Measurements from ENCODE around the gene ELL. TPM values are rescaled to one million over a fixed set of nuclear protein-coding genes. Genes with fewer than 3 reads are reported as not detected.

Gene ELL
- polyA plus RNA-seq, 1 experiment: 2.7 TPM

GRCh38 chr19:18449552-18449951 is 72.3 kb downstream of the ELL start:
- Histone ChIP-seq H3K9me3 (ENCODE audit: control insufficient read depth, insufficient read depth, low read length) (no peaks in the 10 kb centered on the region), H3K4me3 (ENCODE audit: low read depth, low read length) (no peak overlapping the region), H3K27ac (ENCODE audit: low read depth, low read length) (no peak overlapping the region), H3K27me3 (ENCODE audit: control insufficient read depth, insufficient read depth, low read length) (no peaks in the 10 kb centered on the region)
- no peak for DNase-seq (ENCODE audit: low read depth, low spot score)
- ChIA-PET CTCF (interaction anchor here (1.2 to 1.7 kb wide), 4 partner anchors 18 to 146 kb away, joined by 3 to 5 read pairs (median 4); partner anchors contain the start of gene REX1BD), POLR2A (interaction anchor here (0.5 to 0.6 kb wide), 2 partner anchors 160 to 359 kb away, joined by 3 to 7 read pairs; no protein-coding TSS in a partner anchor)
- TF ChIP-seq, protein P1, sequence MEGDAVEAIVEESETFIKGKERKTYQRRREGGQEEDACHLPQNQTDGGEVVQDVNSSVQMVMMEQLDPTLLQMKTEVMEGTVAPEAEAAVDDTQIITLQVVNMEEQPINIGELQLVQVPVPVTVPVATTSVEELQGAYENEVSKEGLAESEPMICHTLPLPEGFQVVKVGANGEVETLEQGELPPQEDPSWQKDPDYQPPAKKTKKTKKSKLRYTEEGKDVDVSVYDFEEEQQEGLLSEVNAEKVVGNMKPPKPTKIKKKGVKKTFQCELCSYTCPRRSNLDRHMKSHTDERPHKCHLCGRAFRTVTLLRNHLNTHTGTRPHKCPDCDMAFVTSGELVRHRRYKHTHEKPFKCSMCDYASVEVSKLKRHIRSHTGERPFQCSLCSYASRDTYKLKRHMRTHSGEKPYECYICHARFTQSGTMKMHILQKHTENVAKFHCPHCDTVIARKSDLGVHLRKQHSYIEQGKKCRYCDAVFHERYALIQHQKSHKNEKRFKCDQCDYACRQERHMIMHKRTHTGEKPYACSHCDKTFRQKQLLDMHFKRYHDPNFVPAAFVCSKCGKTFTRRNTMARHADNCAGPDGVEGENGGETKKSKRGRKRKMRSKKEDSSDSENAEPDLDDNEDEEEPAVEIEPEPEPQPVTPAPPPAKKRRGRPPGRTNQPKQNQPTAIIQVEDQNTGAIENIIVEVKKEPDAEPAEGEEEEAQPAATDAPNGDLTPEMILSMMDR (IDR thresholded peaks at IDR 0.05; ENCODE audit: low read depth, low read length): no peak

GRCh38 chr19:18446811-18447359 is 75.0 kb downstream of the ELL start:
- Histone ChIP-seq H3K27ac (ENCODE audit: low read depth, low read length) (no peak overlapping the region), H3K9me3 (ENCODE audit: control insufficient read depth, insufficient read depth, low read length) (no peaks in the 10 kb centered on the region; the same call in 1 of the 2 replicates), H3K4me3 (ENCODE audit: low read depth, low read length) (no peak overlapping the region), H3K27me3 (ENCODE audit: control insufficient read depth, insufficient read depth, low read length) (no peaks in the 10 kb centered on the region)
- TF ChIP-seq, protein P1 (IDR thresholded peaks at IDR 0.05; ENCODE audit: low read depth, low read length): no peak
- DNase-seq (ENCODE audit: low read depth, low spot score): no peak
- POLR2A ChIA-PET: no interaction called here
- CTCF ChIA-PET: no interaction called here

DNA sequence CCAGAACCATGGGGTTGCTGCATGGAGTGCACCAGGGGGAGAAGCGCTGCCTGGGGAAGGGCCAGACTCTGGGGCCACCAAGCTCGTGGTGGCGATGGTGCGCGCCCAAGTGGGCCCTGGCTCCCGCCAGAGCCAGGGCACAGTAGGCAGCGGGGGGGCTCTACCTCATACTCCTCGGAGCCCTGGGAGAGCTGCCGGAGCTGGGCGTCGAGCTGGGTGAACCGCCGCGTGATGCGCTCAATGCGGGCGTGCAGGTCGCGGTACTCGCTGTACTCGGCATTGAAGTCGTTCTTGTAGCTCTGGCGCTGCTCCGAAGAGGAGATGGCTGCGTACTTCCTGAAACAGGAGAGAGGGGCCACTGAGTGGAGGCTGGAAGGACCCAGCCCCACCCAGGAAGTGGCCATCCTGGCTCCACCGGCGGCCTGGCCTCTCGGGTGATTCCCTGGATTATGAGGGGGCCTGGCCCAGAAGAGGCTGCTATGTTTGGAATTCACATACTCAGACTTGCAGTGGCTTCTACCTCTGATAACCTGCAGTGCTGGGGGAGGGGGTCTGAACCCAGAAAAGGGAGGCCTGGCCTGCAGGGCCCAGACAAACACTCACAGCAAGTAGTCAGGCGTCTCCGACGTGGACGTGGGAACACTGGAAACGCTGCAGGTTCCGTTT is 75.6 kb downstream of the ELL start:
- TF ChIP-seq, protein P1 (IDR thresholded peaks at IDR 0.05; ENCODE audit: low read depth, low read length): no peak
- Histone ChIP-seq H3K27me3 (ENCODE audit: control insufficient read depth, insufficient read depth, low read length) (no peaks in the 10 kb centered on the region), H3K4me3 (ENCODE audit: low read depth, low read length) (no peak overlapping the region), H3K27ac (ENCODE audit: low read depth, low read length) (no peak overlapping the region), H3K9me3 (ENCODE audit: control insufficient read depth, insufficient read depth, low read length) (no peaks in the 10 kb centered on the region; the same call in 1 of the 2 replicates)
- POLR2A ChIA-PET: no interaction called here
- DNase-seq (ENCODE audit: low read depth, low spot score): no peak
- CTCF ChIA-PET: no interaction called here

DNA sequence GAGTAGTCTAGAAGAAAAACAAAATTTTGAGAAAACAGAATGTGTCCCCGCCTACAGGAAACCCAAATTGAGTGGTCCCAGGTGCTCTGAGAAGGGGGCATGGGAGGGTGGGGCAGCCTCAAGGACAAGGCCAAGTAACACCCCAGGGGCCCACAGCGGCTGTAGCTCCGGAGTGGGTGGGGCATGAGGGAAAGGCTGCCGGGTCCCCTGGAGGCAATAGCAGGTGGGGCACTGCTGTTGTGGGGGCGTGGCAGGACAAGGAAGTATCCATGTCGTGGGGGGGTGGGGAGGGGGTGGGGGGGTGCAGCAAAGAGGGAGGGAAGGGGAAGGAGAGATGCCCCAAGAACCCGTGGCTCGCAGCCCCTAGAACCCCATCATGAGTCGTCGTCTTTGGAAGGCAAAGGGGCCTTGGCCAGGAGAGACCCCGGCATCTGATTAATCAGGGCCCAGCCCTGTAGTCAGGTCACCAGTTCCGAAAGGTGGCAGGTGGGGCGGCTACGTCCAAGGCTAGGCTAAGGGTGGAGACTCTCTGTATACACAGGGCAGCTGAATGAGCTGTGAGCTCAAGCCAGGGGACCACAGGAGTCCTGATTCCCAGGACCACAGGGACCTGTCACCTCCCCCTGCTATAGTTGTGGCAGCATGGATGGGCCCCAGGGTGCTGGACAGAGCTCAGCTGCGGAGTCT is 76.5 kb downstream of the ELL start:
- ChIA-PET CTCF (no interaction called here), POLR2A (no interaction called here)
- DNase-seq (ENCODE audit: low read depth, low spot score): no peak
- Histone ChIP-seq H3K9me3 (ENCODE audit: control insufficient read depth, insufficient read depth, low read length) (no peaks in the 10 kb centered on the region; the same call in 1 of the 2 replicates), H3K4me3 (ENCODE audit: low read depth, low read length) (no peak overlapping the region), H3K27me3 (ENCODE audit: control insufficient read depth, insufficient read depth, low read length) (no peaks in the 10 kb centered on the region), H3K27ac (ENCODE audit: low read depth, low read length) (no peak overlapping the region)
- TF ChIP-seq, protein P1 (IDR thresholded peaks at IDR 0.05; ENCODE audit: low read depth, low read length): no peak

GRCh38 chr19:18444513-18444912 is 77.4 kb downstream of the ELL start:
- H3K4me3 ChIP-seq (ENCODE audit: low read depth, low read length): no peak overlapping the region
- no peaks in the 10 kb centered on the region; the same call in 1 of the 2 replicates for H3K9me3 ChIP-seq (ENCODE audit: control insufficient read depth, insufficient read depth, low read length)
- no peaks in the 10 kb centered on the region for H3K27me3 ChIP-seq (ENCODE audit: control insufficient read depth, insufficient read depth, low read length)
- no peak overlapping the region for H3K27ac ChIP-seq (ENCODE audit: low read depth, low read length)
- CTCF ChIA-PET: no interaction called here
- POLR2A ChIA-PET: no interaction called here
- TF ChIP-seq, protein P1 (IDR thresholded peaks at IDR 0.05; ENCODE audit: low read depth, low read length): no peak
- DNase-seq (ENCODE audit: low read depth, low spot score): no peak
